IPS-18c (cell line): ENCODE measurements around the gene PDE6A.
"Not testable (repeated sequence)": the region's sequence is repeated elsewhere in the genome, so short reads cannot be mapped to it uniquely, and the experiment has no call there.

ENCODE experiments used
- H3K4me3 ChIP-seq: 2 replicates; pipeline ENCODE4 v1.7.0; 2013; ENCODE audit warnings: low read depth, mild to moderate bottlenecking, low read length, moderate library complexity; ENCODE audit not compliant: insufficient read depth
- H3K9me3 ChIP-seq: one replicate; pipeline ENCODE4 v1.6.1; 2013; ENCODE audit warnings: mild to moderate bottlenecking, low read length, moderate library complexity; ENCODE audit not compliant: control insufficient read depth, insufficient read depth

Gene PDE6A

DNA sequence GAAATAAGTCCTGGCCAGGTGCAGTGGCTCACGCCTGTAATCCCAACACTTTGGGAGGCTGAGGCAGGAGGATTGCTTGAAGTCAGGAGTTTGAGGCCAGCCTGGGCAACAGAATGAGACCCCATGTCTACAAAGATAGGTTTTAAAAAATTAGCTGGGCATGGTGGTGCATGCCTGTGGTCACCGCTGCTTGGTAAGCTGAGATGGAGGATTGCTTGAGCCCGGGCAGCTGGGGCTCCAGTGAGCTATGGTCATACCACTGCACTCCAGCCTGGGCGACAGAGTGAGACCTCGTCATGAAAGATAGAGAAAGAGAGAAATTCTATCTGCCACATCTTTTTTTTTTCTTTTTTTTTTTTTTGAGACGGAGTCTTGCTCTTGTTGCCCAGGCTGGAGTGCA lies 86.1 kb downstream of the PDE6A start:
- not testable (repeated sequence) for H3K4me3 ChIP-seq, H3K9me3 ChIP-seq

DNA sequence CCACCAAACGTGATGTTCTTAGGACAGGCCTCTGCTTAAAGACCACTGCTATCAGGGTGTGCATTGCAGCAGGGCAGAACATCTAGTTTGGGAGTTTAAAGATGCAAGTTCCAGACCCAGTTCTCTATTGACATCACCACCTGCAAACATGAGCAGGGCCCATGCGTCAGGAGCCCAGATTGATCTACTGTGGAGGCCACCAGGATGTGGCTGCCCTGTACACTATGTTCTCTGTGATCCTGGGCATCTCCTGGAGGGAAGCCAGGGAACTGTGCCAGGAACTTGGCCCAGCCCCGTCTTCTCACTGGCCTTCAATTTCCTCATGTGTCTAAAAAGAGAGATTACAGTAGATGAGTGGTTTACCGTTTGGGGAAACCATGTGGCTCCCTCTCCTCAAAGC lies 87.1 kb downstream of the PDE6A start:
- Histone ChIP-seq H3K4me3 (no peak overlapping the region), H3K9me3 (no peaks in the 10 kb centered on the region)

DNA sequence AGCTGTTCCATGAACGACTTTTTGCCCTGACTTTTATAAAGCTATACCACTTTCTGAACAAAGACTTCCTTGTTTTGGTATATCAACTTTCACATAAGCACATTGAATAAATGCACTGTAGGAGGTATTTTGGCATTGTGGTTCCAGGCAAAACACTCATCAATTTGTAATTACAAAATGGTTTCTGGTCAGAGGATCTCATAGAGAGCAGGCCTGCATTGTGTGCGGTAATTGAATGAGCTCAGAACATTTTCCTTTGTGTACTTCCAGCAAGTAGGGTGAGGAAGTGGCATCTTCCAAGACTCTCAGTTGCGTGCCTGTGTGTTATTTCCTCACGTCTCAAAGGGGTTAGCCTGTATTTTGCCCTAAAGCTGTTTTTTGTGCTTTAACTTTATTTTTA lies 89.2 kb downstream of the PDE6A start:
- H3K9me3 ChIP-seq: no peaks in the 10 kb centered on the region
- no peak overlapping the region for H3K4me3 ChIP-seq

DNA sequence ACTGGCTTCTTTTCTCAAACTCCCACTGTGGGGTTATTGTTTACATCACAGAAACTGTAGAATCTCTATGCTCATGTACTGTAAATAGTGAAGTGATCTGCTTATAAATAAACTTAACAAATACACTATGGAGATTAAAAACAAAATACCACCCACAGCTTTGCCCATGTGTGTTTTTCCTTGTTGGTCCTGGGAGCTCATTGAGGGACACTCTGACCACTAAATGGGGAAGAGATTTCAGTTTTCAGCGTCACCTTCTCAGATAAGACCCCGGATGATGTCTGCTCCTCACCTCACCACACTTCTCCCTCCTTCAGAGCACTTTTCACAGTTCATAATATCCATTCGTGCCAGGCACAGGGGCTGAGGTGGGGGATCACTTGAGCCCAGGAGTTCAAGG lies 89.7 kb downstream of the PDE6A start:
- no peak overlapping the region for H3K4me3 ChIP-seq
- H3K9me3 ChIP-seq: no peaks in the 10 kb centered on the region

DNA sequence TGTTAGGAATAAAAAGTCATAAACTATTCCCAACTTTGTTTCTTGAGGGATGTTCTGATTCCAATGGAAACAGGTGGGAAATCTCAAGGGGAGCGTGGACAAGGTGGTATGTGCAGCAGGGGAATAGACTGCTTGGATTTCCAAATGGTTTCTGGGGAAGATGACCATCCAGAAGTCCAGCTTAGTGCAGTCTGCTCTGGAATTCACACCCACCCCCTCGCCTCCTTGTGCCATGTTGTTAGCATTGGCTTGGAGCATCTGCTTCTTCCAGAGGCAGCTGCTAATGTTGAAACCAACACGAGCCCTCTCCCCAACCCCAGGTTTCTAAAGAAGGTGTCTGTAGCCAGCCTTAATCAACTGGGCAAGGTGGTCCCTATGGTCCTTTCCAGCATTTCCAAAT lies 90.9 kb downstream of the PDE6A start:
- H3K9me3 ChIP-seq: no peaks in the 10 kb centered on the region
- H3K4me3 ChIP-seq: no peak overlapping the region

DNA sequence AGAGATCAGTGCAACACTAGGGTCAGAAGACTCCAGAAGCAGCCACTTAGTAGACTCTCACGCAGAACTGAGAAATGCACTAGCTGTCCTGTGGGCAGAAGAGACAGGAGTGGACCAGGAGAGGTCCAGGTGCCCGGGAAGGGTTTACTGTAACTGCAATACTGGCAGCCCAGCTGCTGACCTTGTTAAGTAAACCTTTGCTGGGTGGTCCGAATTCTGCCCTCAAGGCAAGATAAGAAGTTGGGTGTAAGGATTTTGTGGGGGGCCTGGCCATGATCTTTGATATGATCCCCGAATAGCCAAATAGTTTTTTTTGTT lies 91.3 kb downstream of the PDE6A start:
- Histone ChIP-seq H3K4me3 (no peak overlapping the region), H3K9me3 (no peaks in the 10 kb centered on the region)

DNA sequence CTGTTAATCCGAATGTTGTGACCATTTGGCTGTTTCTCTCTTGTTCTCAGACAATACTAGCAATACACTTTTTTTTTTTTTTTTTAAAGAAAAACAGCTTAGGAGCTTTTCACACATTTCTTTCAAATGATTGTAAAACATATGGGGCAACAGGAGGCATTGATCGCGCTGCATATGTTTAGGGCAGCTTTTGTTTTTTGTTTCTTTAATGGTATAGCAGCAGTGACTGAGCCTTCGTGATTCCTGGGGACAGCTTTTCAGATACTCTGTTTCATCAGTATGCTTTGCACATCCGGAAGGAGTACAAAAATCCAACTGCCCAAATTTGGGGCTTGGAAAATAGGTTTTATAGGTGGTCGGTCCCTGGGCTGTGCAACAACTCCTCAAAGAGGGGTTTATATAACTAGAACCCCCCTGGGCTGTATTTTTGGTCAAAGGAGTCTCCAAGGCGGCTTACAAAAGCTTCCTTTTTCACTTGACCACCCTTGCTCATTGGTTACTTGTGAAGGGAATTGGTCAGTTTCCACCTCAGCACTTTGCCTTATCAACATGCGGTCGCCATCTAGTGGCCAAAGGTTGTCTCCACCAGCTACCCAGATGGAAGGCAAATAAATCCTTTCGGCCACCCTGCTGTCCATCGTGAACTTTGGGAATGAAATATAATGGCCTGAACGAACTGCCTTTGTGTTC lies 91.8 kb downstream of the PDE6A start:
- H3K4me3 ChIP-seq: no peak overlapping the region
- no peaks in the 10 kb centered on the region for H3K9me3 ChIP-seq

DNA sequence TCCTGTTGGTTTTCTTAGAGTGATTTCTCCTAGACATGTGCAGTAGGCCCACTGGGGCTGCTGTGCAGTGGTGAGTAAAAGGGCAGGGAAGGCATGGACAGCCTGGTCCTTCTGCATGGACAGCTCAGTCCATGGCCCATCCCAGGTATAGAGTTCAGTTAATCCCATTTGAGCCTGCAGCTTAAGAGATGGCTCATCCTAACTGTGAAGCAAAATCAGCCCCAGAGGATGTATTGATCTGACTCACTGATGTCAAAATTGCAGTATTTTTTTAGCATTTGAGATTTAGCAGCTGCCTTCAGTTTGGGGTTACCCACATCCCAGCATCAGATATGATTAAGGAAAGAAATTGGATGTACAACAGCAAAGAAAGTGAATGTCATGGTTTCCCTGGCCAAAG lies 93.4 kb downstream of the PDE6A start:
- Histone ChIP-seq H3K9me3 (no peaks in the 10 kb centered on the region), H3K4me3 (no peak overlapping the region)

DNA sequence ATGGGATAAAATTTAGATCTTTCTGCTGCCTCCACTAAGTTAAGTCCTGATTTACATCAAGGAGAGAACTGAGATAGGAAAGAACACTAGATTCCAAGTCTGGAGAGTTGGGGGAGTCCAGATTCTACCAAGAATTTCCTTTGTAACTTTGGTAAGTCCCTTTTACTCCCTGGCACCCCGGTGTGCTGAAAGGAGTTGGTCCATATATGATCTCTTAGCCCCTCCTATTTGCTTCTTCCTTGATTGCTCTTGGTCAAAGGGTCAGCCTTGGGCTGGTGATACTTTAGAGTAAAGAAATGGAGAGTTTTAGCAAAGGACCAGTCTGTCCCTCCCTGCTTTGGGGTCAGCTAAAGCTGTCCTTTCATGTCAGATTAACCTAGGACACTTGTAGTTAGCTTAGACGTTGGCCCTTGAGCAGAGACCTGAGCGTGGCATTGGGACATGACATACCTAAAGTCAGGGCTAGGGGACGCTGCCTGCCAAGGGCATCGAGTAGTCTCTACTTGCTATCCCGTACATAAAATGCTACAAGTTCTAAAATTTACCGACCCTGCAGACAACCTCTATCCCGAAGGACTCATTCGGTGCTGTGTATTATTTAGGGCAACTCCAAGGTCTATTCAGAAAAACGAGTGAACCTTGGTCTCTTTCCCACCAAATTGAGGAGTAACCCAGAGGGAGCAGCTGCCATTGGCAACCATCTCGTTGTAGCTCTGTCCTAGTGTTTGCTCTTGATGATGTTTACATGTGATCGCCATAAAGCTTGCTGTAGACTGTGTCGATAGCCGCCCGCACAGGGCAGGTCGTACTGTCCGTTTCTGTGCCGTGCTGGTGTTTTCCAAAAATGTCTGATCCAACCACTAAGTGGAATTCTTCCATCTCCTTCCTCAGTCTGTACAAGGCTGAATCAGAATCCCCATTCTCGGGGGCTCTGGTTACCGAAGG lies 94.4 kb downstream of the PDE6A start:
- no peaks in the 10 kb centered on the region for H3K9me3 ChIP-seq
- H3K4me3 ChIP-seq: no peak overlapping the region

DNA sequence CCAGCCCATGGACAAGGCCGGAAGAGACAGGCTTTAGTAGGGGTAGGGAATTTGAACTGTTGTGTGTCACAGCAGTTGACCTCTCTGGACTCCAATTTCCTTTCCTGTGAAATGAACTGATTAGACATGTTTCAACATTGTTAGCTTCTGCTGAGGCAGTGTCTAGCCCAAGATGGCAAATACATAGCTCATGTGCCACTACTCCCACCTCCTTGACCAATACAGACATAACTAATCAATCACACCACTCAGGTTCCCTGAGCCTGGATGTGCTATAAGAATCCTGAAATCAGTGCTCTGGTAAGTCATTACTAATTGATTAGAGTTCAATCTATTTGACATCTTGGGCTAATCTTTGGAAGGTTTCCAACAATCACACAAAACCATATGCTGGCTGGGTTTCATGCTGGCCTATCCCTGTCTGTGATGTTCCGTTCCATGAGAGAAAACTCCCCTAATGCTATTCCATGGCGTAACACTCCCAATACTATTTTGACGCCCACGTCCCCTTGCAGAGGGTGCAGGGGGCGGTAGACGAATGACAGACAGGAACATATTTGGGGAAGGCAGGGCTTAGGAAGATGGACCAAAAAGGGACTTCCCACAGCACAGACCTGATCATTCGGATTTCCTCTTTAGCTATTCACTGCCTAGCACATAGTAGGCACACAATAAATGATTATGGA lies 95.2 kb downstream of the PDE6A start:
- Histone ChIP-seq H3K4me3 (no peak overlapping the region), H3K9me3 (no peaks in the 10 kb centered on the region)

DNA sequence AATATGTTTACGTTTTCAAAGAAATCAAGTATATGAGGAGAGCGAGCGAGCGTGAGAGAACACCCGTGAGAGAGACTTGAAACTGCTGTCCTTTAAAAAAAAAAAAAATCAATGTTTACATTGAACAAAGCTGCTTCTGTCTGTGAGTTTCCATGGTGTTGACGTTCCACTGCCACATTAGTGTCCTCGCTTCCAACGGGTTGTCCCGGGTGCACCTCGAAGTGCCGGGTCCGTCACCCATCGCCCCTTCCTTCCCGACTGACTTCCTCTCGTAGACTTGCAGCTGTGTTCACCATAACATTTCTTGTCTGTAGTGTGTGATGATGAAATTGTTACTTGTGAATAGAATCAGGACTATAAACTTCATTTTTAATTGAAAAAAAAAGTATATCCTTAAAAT lies 97.0 kb downstream of the PDE6A start:
- Histone ChIP-seq H3K9me3 (peaks cover under 1% of the 10 kb centered on the region), H3K4me3 (no peak overlapping the region)

DNA sequence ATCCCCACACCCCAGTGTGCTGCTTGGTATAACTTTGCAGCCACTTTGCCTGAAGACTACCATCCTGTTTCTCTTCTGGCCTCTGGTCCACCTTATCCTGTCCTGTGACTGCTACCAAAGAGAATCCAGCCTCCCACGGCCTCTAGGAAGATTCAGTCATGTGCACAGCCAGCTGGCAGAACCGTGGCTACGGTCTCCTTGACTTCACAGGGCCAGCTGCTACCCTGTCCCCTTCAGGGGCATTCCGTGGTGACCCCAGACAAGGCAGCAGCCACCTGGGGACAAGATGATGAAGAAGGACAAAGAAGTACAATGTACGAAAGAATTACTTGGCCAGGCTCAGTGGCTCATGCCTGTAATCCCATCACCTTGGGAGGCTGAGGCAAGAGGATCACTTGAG lies 98.6 kb downstream of the PDE6A start:
- Histone ChIP-seq H3K9me3 (peaks cover 2% of the 10 kb centered on the region), H3K4me3 (no peak overlapping the region)

DNA sequence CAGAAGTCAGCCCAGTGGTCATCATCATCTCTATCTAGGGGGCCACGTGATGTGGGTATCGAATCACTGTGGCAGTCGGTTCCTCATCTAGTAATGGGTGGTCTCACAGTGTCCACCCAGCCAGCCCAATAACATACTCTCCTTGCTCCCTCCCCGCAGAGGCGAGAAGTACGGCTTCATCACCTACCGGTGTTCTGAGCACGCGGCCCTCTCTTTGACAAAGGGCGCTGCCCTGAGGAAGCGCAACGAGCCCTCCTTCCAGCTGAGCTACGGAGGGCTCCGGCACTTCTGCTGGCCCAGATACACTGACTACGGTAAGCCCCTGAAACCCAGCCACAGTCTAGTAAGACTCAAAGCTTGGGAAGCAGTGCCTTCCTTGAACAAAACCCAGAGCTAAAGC lies 99.0 kb downstream of the PDE6A start:
- Histone ChIP-seq H3K4me3 (no peak overlapping the region), H3K9me3 (peaks cover 2% of the 10 kb centered on the region)

DNA sequence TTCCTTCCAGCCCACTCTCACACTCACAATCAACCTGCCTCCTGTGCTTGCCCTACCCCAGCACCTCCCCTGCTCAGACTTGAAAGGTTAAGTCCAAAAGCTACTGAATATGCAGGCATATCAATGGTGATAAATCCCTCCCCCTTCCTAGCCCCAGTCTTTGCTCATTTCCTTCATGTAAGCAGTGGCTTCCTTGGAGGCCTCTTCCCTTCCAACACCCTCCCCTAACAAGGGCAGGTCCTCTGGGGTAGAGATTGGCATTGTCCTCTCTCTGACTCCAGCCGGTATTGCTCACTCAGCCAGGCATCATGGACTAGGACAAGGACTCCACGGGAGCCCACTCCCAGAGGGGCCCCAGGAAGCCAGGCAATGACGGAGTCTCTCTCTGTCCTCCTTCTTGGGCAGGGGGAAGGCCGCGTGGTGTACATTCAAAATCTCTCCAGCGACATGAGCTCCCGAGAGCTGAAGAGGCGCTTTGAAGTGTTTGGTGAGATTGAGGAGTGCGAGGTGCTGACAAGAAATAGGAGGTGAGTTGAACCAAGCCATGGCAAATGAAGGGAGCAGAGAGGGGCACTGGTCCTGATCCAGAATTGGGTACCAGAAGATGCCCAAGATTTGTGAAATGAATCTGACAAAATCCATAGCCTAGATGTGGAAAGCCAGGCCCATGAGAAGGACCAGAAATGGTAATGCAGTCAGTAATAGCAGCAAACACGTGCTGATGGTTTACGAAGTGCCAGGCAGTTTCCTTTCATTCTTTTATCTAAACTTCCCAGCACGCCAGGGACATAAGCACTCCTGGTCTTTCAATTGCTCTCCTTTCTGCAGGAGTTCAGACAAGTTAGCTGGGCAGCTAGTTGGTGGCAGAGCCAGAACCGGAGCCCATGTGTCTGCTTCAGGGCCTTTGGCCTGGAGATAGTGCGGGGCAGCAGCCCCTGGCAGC lies 102.5 kb downstream of the PDE6A start:
- Histone ChIP-seq H3K4me3 (no peak overlapping the region), H3K9me3 (peaks cover 2% of the 10 kb centered on the region)

DNA sequence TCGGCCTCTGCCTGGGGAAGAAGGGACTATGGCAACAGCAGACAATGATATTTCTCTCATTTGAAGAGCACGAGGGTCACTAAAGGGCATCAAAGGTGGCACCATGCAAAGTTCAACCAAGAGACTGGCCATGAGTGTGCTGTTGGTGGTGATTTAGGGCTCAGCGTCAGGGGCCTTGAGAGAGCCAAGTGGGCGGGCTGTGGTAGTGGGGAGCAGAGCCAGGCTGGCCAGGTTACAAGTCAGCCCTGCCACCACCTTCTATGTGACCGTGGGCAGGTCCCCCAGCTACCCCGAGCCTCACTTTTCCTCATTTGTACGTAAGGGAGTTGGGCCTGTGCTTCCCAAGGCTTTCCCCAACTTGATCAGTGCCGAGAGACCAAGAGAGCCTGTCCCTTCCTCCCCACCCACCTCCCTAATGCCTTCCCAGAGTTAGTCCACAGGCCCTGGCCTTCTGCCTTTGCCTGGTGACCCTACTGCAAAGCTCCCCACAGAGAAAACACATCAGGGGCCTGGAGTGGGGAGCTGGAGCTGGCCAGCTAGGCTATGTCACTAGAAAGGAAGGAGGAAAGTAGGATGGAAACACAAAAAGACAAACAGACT lies 104.3 kb downstream of the PDE6A start:
- H3K4me3 ChIP-seq: no peak overlapping the region
- peaks cover 2% of the 10 kb centered on the region for H3K9me3 ChIP-seq

DNA sequence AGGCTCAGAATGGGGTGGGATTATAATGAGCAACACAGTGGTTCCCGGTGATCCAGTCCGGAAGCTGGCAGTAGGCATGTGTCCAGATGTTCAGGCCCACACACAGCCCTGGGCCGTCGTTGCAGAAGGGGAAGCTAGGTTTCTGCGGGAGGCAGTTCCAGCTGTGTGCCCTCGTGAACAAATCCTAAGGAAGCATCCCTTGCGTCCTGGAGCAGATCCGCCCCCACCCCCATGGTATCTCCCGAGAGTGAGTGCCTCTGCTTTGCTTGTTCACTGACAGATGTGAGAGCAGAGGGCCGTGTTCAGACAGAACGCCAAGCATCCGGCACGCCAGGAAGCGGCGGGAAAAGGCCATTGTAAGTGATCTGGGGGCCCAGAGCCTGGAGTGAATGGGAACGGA lies 104.8 kb downstream of the PDE6A start:
- Histone ChIP-seq H3K4me3 (no peak overlapping the region), H3K9me3 (peaks cover 2% of the 10 kb centered on the region)
